HG02840 (cell line): Measurements from ENCODE around the gene PRDM15.

Experiments used
- ATAC-seq: cut with Tn5 transposase; IDR thresholded peaks from one replicate; pipeline ENCODE4 v1.9.1; 2021; ENCODE audit warnings: mild to moderate bottlenecking, moderate library complexity, moderate number of reproducible peaks; ENCODE audit not compliant: unreplicated experiment, low FRiP score

PRDM15 gene

GRCh38 chr21:41827951-41828883, 50.9 kb downstream of the PRDM15 start:
- no peak for ATAC-seq

- no peak for ATAC-seq
Measured at GRCh38 chr21:41825881-41826280, 53.3 kb downstream of the PRDM15 start.

- no peak for ATAC-seq
Measured at GRCh38 chr21:41825216-41825615, 53.9 kb downstream of the PRDM15 start.

- ATAC-seq = no peak
Measured at GRCh38 chr21:41824466-41825207, 54.5 kb downstream of the PRDM15 start.

- ATAC-seq = no peak
Measured at GRCh38 chr21:41823906-41824305, 55.2 kb downstream of the PRDM15 start.

- ATAC-seq = no peak
Measured at GRCh38 chr21:41823166-41823565, 56.0 kb downstream of the PRDM15 start.

GRCh38 chr21:41821756-41822431, 57.2 kb downstream of the PRDM15 start:
- no peak for ATAC-seq

- no peak for ATAC-seq
Measured at GRCh38 chr21:41821081-41821755, 57.9 kb downstream of the PRDM15 start.

- no peak for ATAC-seq
Measured at GRCh38 chr21:41820384-41821080, 58.6 kb downstream of the PRDM15 start.

GRCh38 chr21:41819856-41820281, 59.3 kb downstream of the PRDM15 start:
- no peak for ATAC-seq

GRCh38 chr21:41819236-41819855, 59.8 kb downstream of the PRDM15 start:
- ATAC-seq = no peak

GRCh38 chr21:41817877-41818855, 61.0 kb downstream of the PRDM15 start:
- ATAC-seq = no peak

GRCh38 chr21:41817228-41817627, 61.9 kb downstream of the PRDM15 start:
- no peak for ATAC-seq

GRCh38 chr21:41816583-41817165, 62.5 kb downstream of the PRDM15 start:
- ATAC-seq = no peak

- ATAC-seq = no peak
Measured at GRCh38 chr21:41815652-41816582, 63.2 kb downstream of the PRDM15 start.

- no peak for ATAC-seq
Measured at GRCh38 chr21:41813226-41813625, 65.9 kb downstream of the PRDM15 start.

GRCh38 chr21:41812679-41813078, 66.5 kb downstream of the PRDM15 start:
- no peak for ATAC-seq
